Keratinocyte (primary cell): ENCODE measurements around the gene POLD2. TPM values are rescaled to one million over a fixed set of nuclear protein-coding genes. Genes with fewer than 3 reads are reported as not detected.

ENCODE experiments used
- DNase-seq: peaks from one replicate; pipeline ENCODE4 v3.0.0-alpha.2; 2011; ENCODE audit warnings: low read depth, missing footprints, low spot score
- FAIRE-seq: peaks from 2 replicates; lab custom pipeline; 2011; peaks lifted over from hg19 to GRCh38; lab: Jason Lieb, UNC
- H2AFZ ChIP-seq: 2 replicates; pipeline ENCODE4 v1.6.0; 2012; ENCODE audit warnings: low read length, control low read depth, inconsistent platforms; ENCODE audit not compliant: control insufficient read depth
- H3K27ac ChIP-seq: 2 replicates; pipeline ENCODE4 v1.5.1; 2011; ENCODE audit warnings: low read length; ENCODE audit not compliant: control insufficient read depth, insufficient read depth
- H3K27me3 ChIP-seq: 3 replicates; pipeline ENCODE4 v1.6.0; 2011; ENCODE audit warnings: low read length; ENCODE audit not compliant: control insufficient read depth, insufficient read depth; ENCODE audit errors: extremely low read depth
- H3K36me3 ChIP-seq, 2 experiments: 2 replicates in 1 of 2; 3 replicates in 1 of 2; pipeline ENCODE4 v1.5.1; 2011; ENCODE audit warnings: low read length in 2 of 2, mild to moderate bottlenecking in 1 of 2; ENCODE audit not compliant: control insufficient read depth in 2 of 2, insufficient read depth in 2 of 2; ENCODE audit errors: extremely low read depth in 1 of 2
- H3K4me1 ChIP-seq: 3 replicates; pipeline ENCODE4 v1.5.1; 2011; ENCODE audit warnings: low read length; ENCODE audit not compliant: control insufficient read depth, insufficient read depth; ENCODE audit errors: extremely low read depth
- H3K4me2 ChIP-seq: 3 replicates; pipeline ENCODE4 v1.6.0; 2011; ENCODE audit warnings: low read depth, low read length; ENCODE audit not compliant: control insufficient read depth, insufficient read depth; ENCODE audit errors: extremely low read depth
- H3K4me3 ChIP-seq, 3 experiments: fragments of 200-600 bp in 1 of 3; sonication (generic) in 1 of 3; 2 replicates in 2 of 3; 3 replicates in 1 of 3; pipeline ENCODE4 v1.5.1; 2011 to 2016; ENCODE audit warnings: low read length in 3 of 3, mild to moderate bottlenecking in 3 of 3, control low read depth in 2 of 3, inconsistent platforms in 1 of 3, low read depth in 1 of 3, mixed read lengths in 1 of 3, mixed run types in 1 of 3, moderate library complexity in 1 of 3; ENCODE audit not compliant: control insufficient read depth in 2 of 3, insufficient read depth in 2 of 3; ENCODE audit errors: extremely low read depth in 1 of 3
- H3K79me2 ChIP-seq: 2 replicates; pipeline ENCODE4 v1.6.0; 2012; ENCODE audit warnings: low read length; ENCODE audit not compliant: control insufficient read depth, insufficient read depth
- H3K9ac ChIP-seq: 3 replicates; pipeline ENCODE4 v1.6.0; 2011; ENCODE audit warnings: low read length; ENCODE audit not compliant: control insufficient read depth, insufficient read depth; ENCODE audit errors: extremely low read depth
- H3K9me1 ChIP-seq: 3 replicates; pipeline ENCODE4 v1.6.0; 2011; ENCODE audit warnings: low read length; ENCODE audit not compliant: control insufficient read depth, insufficient read depth; ENCODE audit errors: extremely low read depth
- H3K9me3 ChIP-seq: 2 replicates; pipeline ENCODE4 v1.5.1; 2012; ENCODE audit warnings: low read depth, low read length; ENCODE audit not compliant: control insufficient read depth
- H4K20me1 ChIP-seq: 3 replicates; pipeline ENCODE4 v1.6.0; 2011; ENCODE audit warnings: low read length; ENCODE audit not compliant: control insufficient read depth, insufficient read depth; ENCODE audit errors: extremely low read depth
- CTCF ChIP-seq, 3 experiments: IDR thresholded peaks in 1 of 3; conservative IDR thresholded peaks in 1 of 3; optimal IDR thresholded peaks in 1 of 3; 2 replicates in 2 of 3; 3 replicates in 1 of 3; pipeline versions ENCODE3 to v1.5.1; 2011; ENCODE audit warnings: low read length in 3 of 3, mild to moderate bottlenecking in 3 of 3, moderate library complexity in 2 of 3, control low read depth in 1 of 3, inconsistent platforms in 1 of 3; ENCODE audit not compliant: insufficient read depth in 2 of 3; ENCODE audit errors: extremely low read depth in 1 of 3
- EZH2 ChIP-seq: IDR thresholded peaks from one replicate; pipeline ENCODE4 v1.6.1; 2012; ENCODE audit warnings: inconsistent platforms, mild to moderate bottlenecking, low read length, moderate library complexity
- dilution Hi-C: fragments of 300-500 bp; cut with MboI; formaldehyde crosslinking; loops from one replicate; pipeline ENCODE4 v1.7.0; 2020; ENCODE audit warnings: low sequenced_read_pairs; ENCODE audit not compliant: extremely low pct_ligation_motif_present
- polyA plus RNA-seq, 5 experiments: library from polyadenylated mRNA; depleted of rRNA in 3 of 5; stranded (reverse) in 3 of 5; stranded (forward) in 1 of 5; unstranded in 1 of 5; fragments of >200 nt; gene quantifications; 1 replicate in 1 of 5; 2 replicates in 3 of 5; 3 replicates in 1 of 5; pipeline versions ENCODE4 v1.2.1 to v1.2.3, GENCODE V29; 2011 to 2012; ENCODE audit warnings: missing spikeins in 2 of 5, low read depth in 1 of 5, low replicate concordance in 1 of 5

Gene POLD2
- polyA plus RNA-seq, 1 donor (not counting 4 experiments of a cell fraction or from before 2014, with no cell fraction given): 158 TPM

DNA sequence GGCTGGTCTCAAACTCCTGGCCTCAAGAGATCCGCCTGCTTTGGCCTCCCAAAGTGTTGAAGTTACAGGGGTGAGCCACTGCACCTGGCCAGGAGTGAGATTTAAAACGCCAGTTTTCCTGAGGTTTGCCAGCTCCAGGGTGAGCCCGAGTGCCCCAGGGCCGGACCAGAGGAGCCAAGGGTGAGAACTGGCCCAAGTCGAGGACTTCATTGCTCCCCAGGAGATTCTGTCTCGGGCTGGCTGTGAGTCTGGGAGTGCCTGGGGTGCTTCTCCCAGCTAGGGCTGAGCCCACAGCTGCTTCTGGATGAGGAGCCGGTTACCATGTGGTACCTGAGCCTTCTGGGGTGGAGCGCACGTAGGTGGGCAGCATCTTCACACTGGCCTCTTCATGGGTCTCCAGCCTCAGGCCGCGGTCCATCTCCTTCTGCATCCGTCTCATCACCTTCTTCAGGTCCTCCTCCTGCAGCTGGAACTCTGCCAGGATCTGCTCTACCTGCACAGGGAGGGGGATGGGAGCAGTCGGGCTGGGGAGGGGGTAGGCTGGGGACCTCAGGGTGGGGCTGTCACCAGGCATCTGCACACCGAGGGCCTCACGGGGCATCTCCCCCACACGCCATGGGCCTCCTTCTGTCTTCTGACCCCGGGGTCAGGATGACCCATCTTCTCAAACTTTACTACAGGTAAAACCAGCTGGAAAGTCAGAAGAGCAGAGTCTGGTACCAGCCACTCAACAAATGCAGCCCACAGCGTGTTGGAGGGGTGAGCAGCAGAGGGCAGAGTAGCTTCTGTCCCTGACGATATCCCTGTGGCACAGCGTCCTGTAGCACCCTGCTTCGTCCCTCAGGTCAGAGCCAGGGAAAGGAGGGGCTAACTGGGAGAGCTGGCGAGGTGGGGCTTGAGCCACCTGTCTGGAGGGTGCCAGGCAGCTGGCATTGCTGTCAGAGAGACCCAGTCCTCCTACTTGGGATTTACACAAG lies 29.9 kb upstream of the POLD2 start:
- Histone ChIP-seq H3K9me1 (no peaks in the 10 kb centered on the region), H3K36me3 (no peaks in the 10 kb centered on the region), H3K9me3 (no peaks in the 10 kb centered on the region), H3K27ac (no peak overlapping the region), H2AFZ (no peak overlapping the region), H3K4me1 (no peaks in the 10 kb centered on the region), H3K4me3 (no peak overlapping the region), H3K79me2 (no peaks in the 10 kb centered on the region), H4K20me1 (no peaks in the 10 kb centered on the region), H3K4me2 (no peak overlapping the region), H3K27me3 (peaks cover 7% of the 10 kb centered on the region), H3K9ac (no peak overlapping the region)
- no peak for FAIRE-seq
- DNase-seq: no peak
- TF ChIP-seq EZH2 (no peak), CTCF (optimal IDR thresholded peaks at IDR 0.05 in 1 of 3, IDR thresholded peaks at IDR 0.05 in 1 of 3, conservative IDR thresholded peaks at IDR 0.05 in 1 of 3; ENCODE audit: extremely low read depth in 1 of 3, insufficient read depth in 2 of 3, low read length in 3 of 3) (peak in 1 of 3 experiments; percentile 19)
- dilution Hi-C loops: no loop called here

GRCh38 chr7:44151956-44152355 lies 28.6 kb upstream of the POLD2 start:
- Histone ChIP-seq H3K9me1 (no peaks in the 10 kb centered on the region), H3K4me2 (no peak overlapping the region), H3K27ac (no peak overlapping the region), H4K20me1 (no peaks in the 10 kb centered on the region), H3K4me1 (no peaks in the 10 kb centered on the region), H3K27me3 (peaks cover 11% of the 10 kb centered on the region), H2AFZ (no peak overlapping the region), H3K36me3 (no peaks in the 10 kb centered on the region), H3K79me2 (no peaks in the 10 kb centered on the region), H3K4me3 (no peak overlapping the region), H3K9me3 (no peaks in the 10 kb centered on the region), H3K9ac (no peak overlapping the region)
- TF ChIP-seq EZH2: no peak
- DNase-seq (no peak), FAIRE-seq (no peak)
- dilution Hi-C loops: no loop called here
